Fibroblast of the conjunctiva (primary cell): Measurements from ENCODE around the gene LUC7L2.
"Not testable (repeated sequence)": the region's sequence is repeated elsewhere in the genome, so short reads cannot be mapped to it uniquely, and the experiment has no call there.

Experiments
- DNase-seq: peaks from one replicate; pipeline ENCODE4 v3.0.0-alpha.2; 2010; ENCODE audit warnings: low read depth

LUC7L2 gene

GRCh38 chr7:139357729-139358506, 1.8 kb upstream of the LUC7L2 start:
- not testable (repeated sequence) for DNase-seq

- peak; percentile 48 for DNase-seq
These were observed 941 bp upstream of the LUC7L2 start for GRCh38 chr7:139358541-139359365.

GRCh38 chr7:139360210-139360947, 685 bp downstream of the LUC7L2 start:
- DNase-seq = peak; percentile 89

GRCh38 chr7:139360948-139361307, 1.2 kb downstream of the LUC7L2 start:
- DNase-seq = no peak

- no peak for DNase-seq
These were observed 1.8 kb downstream of the LUC7L2 start for GRCh38 chr7:139361523-139361922.

GRCh38 chr7:139362302-139362701, 2.6 kb downstream of the LUC7L2 start:
- no peak for DNase-seq

GRCh38 chr7:139362981-139363380, 3.3 kb downstream of the LUC7L2 start:
- DNase-seq = no peak

GRCh38 chr7:139365336-139365735, 5.6 kb downstream of the LUC7L2 start:
- DNase-seq = no peak

- no peak for DNase-seq
These were observed 6.7 kb downstream of the LUC7L2 start for GRCh38 chr7:139366400-139366799.

- no peak for DNase-seq
These were observed 7.9 kb downstream of the LUC7L2 start for GRCh38 chr7:139367438-139368155.

GRCh38 chr7:139370301-139370942, 10.7 kb downstream of the LUC7L2 start:
- no peak for DNase-seq

- DNase-seq = no peak
These were observed 11.2 kb downstream of the LUC7L2 start for GRCh38 chr7:139370943-139371313.

- DNase-seq = no peak
These were observed 14.6 kb downstream of the LUC7L2 start for GRCh38 chr7:139374246-139374645.

- no peak for DNase-seq
These were observed 22.7 kb downstream of the LUC7L2 start for GRCh38 chr7:139382439-139382838.

- no peak for DNase-seq
These were observed 24.9 kb downstream of the LUC7L2 start for GRCh38 chr7:139384611-139385010.

GRCh38 chr7:139387594-139387993, 27.9 kb downstream of the LUC7L2 start:
- no peak for DNase-seq

- no peak for DNase-seq
These were observed 29.4 kb downstream of the LUC7L2 start for GRCh38 chr7:139389091-139389490.

GRCh38 chr7:139389774-139390173, 30.1 kb downstream of the LUC7L2 start:
- DNase-seq = no peak

- DNase-seq = no peak
These were observed 34.0 kb downstream of the LUC7L2 start for GRCh38 chr7:139393621-139394211.

GRCh38 chr7:139394540-139394939, 34.8 kb downstream of the LUC7L2 start:
- DNase-seq = no peak

- no peak for DNase-seq
These were observed 36.7 kb downstream of the LUC7L2 start for GRCh38 chr7:139396323-139396951.
